H1 (cell line): ENCODE results near the gene PRDM15. TPM values are rescaled to one million over a fixed set of nuclear protein-coding genes. Genes with fewer than 3 reads are reported as not detected.
A peak's percentile ranks its signal among the peaks of the same experiment; 100 is the strongest.

Experiments
- CTCF ChIA-PET: fragments of 300-600 bp; sonication (Branson Sonifier 250); formaldehyde crosslinking; loops from one replicate; lab custom pipeline; 2021; ENCODE audit not compliant: partially characterized antibody; lab: Charles Lee
- POLR2A ChIA-PET: fragments of 300-600 bp; sonication (Branson Sonifier 250); formaldehyde crosslinking; loops from one replicate; lab custom pipeline; 2021; ENCODE audit warnings: inconsistent platforms; ENCODE audit not compliant: partially characterized antibody; lab: Charles Lee
- DNase-seq, 2 experiments: peaks; one replicate each; pipeline versions ENCODE4 v3.0.0 to v3.0.0-alpha.2; 2010 to 2022; ENCODE audit warnings: low spot score in 2 of 2, low read depth in 1 of 2, mixed read lengths in 1 of 2
- FAIRE-seq: peaks from 2 replicates; lab custom pipeline; 2011; peaks lifted over from hg19 to GRCh38; lab: Jason Lieb, UNC
- H2AFZ ChIP-seq: 2 replicates; pipeline ENCODE4 v1.8.1; 2012; ENCODE audit warnings: low read length, inconsistent platforms
- H2AK5ac ChIP-seq: 2 replicates; pipeline ENCODE4 v1.6.1; 2013; ENCODE audit warnings: low read depth, low read length
- H2BK120ac ChIP-seq: replicated peaks from 2 replicates; pipeline ENCODE3; 2013; ENCODE audit warnings: low read depth, low read length, inconsistent platforms
- H2BK12ac ChIP-seq: 2 replicates; pipeline ENCODE4 v1.6.1; 2013; ENCODE audit warnings: low read depth, low read length
- H2BK15ac ChIP-seq: 2 replicates; pipeline ENCODE4 v1.6.1; 2013; ENCODE audit warnings: low read length
- H2BK20ac ChIP-seq: 2 replicates; pipeline ENCODE4 v1.6.1; 2013; ENCODE audit warnings: low read length
- H2BK5ac ChIP-seq: 2 replicates; pipeline ENCODE4 v1.6.1; 2013; ENCODE audit warnings: low read depth, low read length
- H3K14ac ChIP-seq: 2 replicates; pipeline ENCODE4 v1.6.1; 2013; ENCODE audit warnings: inconsistent platforms; ENCODE audit not compliant: insufficient read length
- H3K18ac ChIP-seq: 2 replicates; pipeline ENCODE4 v1.6.1; 2013; ENCODE audit warnings: low read length; ENCODE audit errors: extremely low read depth
- H3K23ac ChIP-seq: 2 replicates; pipeline ENCODE4 v1.6.1; 2013; ENCODE audit warnings: inconsistent platforms; ENCODE audit not compliant: insufficient read length
- H3K23me2 ChIP-seq: 2 replicates; pipeline ENCODE4 v1.6.1; 2013; ENCODE audit warnings: low read depth, low read length
- H3K27ac ChIP-seq: 2 replicates; pipeline ENCODE4 v1.6.1; 2011; ENCODE audit warnings: low read depth, low read length, inconsistent platforms
- H3K27me3 ChIP-seq, 4 experiments: replicated peaks in 1 of 4; 1 replicate in 1 of 4; 2 replicates in 3 of 4; pipeline versions ENCODE4 v1.6.1 to v1.8.1; 2011 to 2013; ENCODE audit warnings: low read length in 3 of 4, mild to moderate bottlenecking in 3 of 4, inconsistent platforms in 2 of 4, mixed read lengths in 2 of 4, moderate library complexity in 1 of 4; ENCODE audit not compliant: control insufficient read depth in 3 of 4, insufficient read depth in 3 of 4; ENCODE audit errors: extremely low read depth in 1 of 4
- H3K36me3 ChIP-seq, 4 experiments: 2 replicates each; pipeline versions ENCODE4 v1.6.1 to v1.8.1; 2011 to 2013; ENCODE audit warnings: mild to moderate bottlenecking in 4 of 4, low read length in 3 of 4, moderate library complexity in 2 of 4, control low read depth in 1 of 4, inconsistent platforms in 1 of 4; ENCODE audit not compliant: insufficient read depth in 4 of 4, control insufficient read depth in 2 of 4
- H3K4ac ChIP-seq: replicated peaks from 2 replicates; pipeline ENCODE3; 2013; ENCODE audit warnings: low read length, low read depth, mixed read lengths, inconsistent platforms; ENCODE audit not compliant: insufficient read length
- H3K4me1 ChIP-seq, 4 experiments: replicated peaks in 1 of 4; 1 replicate in 1 of 4; 2 replicates in 3 of 4; pipeline versions ENCODE4 v1.6.1 to v1.8.1; 2011 to 2013; ENCODE audit warnings: low read length in 3 of 4, inconsistent platforms in 2 of 4, mixed read lengths in 1 of 4; ENCODE audit not compliant: insufficient read depth in 4 of 4, control insufficient read depth in 3 of 4
- H3K4me2 ChIP-seq, 2 experiments: 2 replicates each; pipeline versions ENCODE4 v1.6.1 to v1.8.1; 2011 to 2013; ENCODE audit warnings: low read depth in 2 of 2, low read length in 2 of 2, control low read depth in 1 of 2, inconsistent platforms in 1 of 2, mild to moderate bottlenecking in 1 of 2; ENCODE audit not compliant: insufficient read depth in 1 of 2
- H3K4me3 ChIP-seq, 4 experiments: fragments of 200-600, 300-600 bp in 1 of 4; sonication (generic), shearing (Covaris generic), sonication (Bioruptor Twin) in 1 of 4; 2 replicates each; pipeline versions ENCODE4 v1.5.1 to v1.8.1; 2011 to 2016; ENCODE audit warnings: low read length in 4 of 4, low read depth in 3 of 4, control low read depth in 2 of 4, inconsistent platforms in 2 of 4, mild to moderate bottlenecking in 2 of 4, mixed read lengths in 1 of 4, moderate library complexity in 1 of 4; ENCODE audit not compliant: insufficient read depth in 2 of 4; ENCODE audit errors: extremely low read depth in 1 of 4
- H3K56ac ChIP-seq: replicated peaks from 2 replicates; pipeline ENCODE3; 2013; ENCODE audit warnings: low read depth, mild to moderate bottlenecking, mixed read lengths, low read length, inconsistent platforms; ENCODE audit not compliant: insufficient read length
- H3K79me1 ChIP-seq: 2 replicates; pipeline ENCODE4 v1.6.1; 2013; ENCODE audit warnings: low read depth, low read length, control low read depth
- H3K79me2 ChIP-seq, 2 experiments: 2 replicates each; pipeline versions ENCODE4 v1.6.1 to v1.8.1; 2012 to 2013; ENCODE audit warnings: low read length in 2 of 2, mild to moderate bottlenecking in 2 of 2, inconsistent platforms in 1 of 2; ENCODE audit not compliant: insufficient read depth in 2 of 2, control insufficient read depth in 1 of 2
- H3K9ac ChIP-seq, 4 experiments: replicated peaks in 1 of 4; 1 replicate in 1 of 4; 2 replicates in 3 of 4; pipeline versions ENCODE4 v1.6.1 to v1.8.1; 2011 to 2013; ENCODE audit warnings: low read depth in 3 of 4, low read length in 3 of 4, control low read depth in 2 of 4, mild to moderate bottlenecking in 2 of 4, moderate library complexity in 2 of 4, inconsistent platforms in 1 of 4; ENCODE audit errors: extremely low read depth in 1 of 4
- H3K9me3 ChIP-seq, 2 experiments: 2 replicates each; pipeline versions ENCODE4 v1.6.1 to v1.8.1; 2012 to 2013; ENCODE audit warnings: mild to moderate bottlenecking in 2 of 2, moderate library complexity in 2 of 2, control low read depth in 1 of 2, inconsistent platforms in 1 of 2, low read depth in 1 of 2, low read length in 1 of 2, mixed read lengths in 1 of 2; ENCODE audit not compliant: insufficient read depth in 2 of 2
- H4K20me1 ChIP-seq, 2 experiments: replicated peaks in 1 of 2; 2 replicates each; pipeline versions ENCODE3 to v1.8.1; 2011 to 2013; ENCODE audit warnings: inconsistent platforms in 2 of 2, low read length in 2 of 2, mild to moderate bottlenecking in 1 of 2; ENCODE audit not compliant: insufficient read depth in 2 of 2, control insufficient read depth in 1 of 2
- H4K5ac ChIP-seq: 2 replicates; pipeline ENCODE4 v1.6.1; 2013; ENCODE audit warnings: low read length, low read depth, mixed read lengths, inconsistent platforms; ENCODE audit not compliant: insufficient read length
- H4K8ac ChIP-seq: 2 replicates; pipeline ENCODE4 v1.8.0; 2013; ENCODE audit warnings: mild to moderate bottlenecking, moderate library complexity, low read length, inconsistent platforms; ENCODE audit not compliant: insufficient read depth; ENCODE audit errors: extremely low read depth
- H4K91ac ChIP-seq: replicated peaks from 2 replicates; pipeline ENCODE3; 2013; ENCODE audit warnings: low read length, mixed read lengths, inconsistent platforms; ENCODE audit not compliant: insufficient read length
- CREB1 ChIP-seq: IDR thresholded peaks from 2 replicates; pipeline ENCODE4 v1.6.1; 2012; ENCODE audit warnings: inconsistent platforms
- HDAC2 ChIP-seq, 2 experiments: fragments of 300-600 bp in 1 of 2; sonication (generic) in 1 of 2; IDR thresholded peaks; 2 replicates each; pipeline ENCODE4 v1.6.1; 2011 to 2012; ENCODE audit warnings: low read depth in 2 of 2, low read length in 2 of 2, mild to moderate bottlenecking in 2 of 2, moderate library complexity in 2 of 2, borderline replicate concordance in 1 of 2, inconsistent platforms in 1 of 2
- HDAC6 ChIP-seq: IDR thresholded peaks from one replicate; pipeline ENCODE4 v1.7.1; 2012; ENCODE audit warnings: low read depth, mild to moderate bottlenecking, inconsistent platforms, low read length, moderate library complexity
- KDM4A ChIP-seq: IDR thresholded peaks from one replicate; pipeline ENCODE4 v1.7.1; 2012; ENCODE audit warnings: low read depth, mild to moderate bottlenecking, moderate library complexity, low read length, inconsistent platforms; ENCODE audit not compliant: severe bottlenecking
- KDM5A ChIP-seq: fragments of 200-600 bp; IDR thresholded peaks from 2 replicates; pipeline ENCODE4 v1.7.1; 2012; ENCODE audit warnings: mild to moderate bottlenecking, low read length, inconsistent platforms, mixed read lengths
- MAFK ChIP-seq: IDR thresholded peaks from 2 replicates; pipeline ENCODE4 v1.6.1; 2012; ENCODE audit warnings: low read depth, mild to moderate bottlenecking, improper control_type of control experiment, low read length
- NANOG ChIP-seq: IDR thresholded peaks from 2 replicates; pipeline ENCODE4 v1.6.1; 2011; ENCODE audit warnings: low read length, low read depth, mild to moderate bottlenecking, inconsistent platforms; ENCODE audit not compliant: insufficient read depth, poor library complexity, severe bottlenecking
- RNF2 ChIP-seq: fragments of 200-900, 300-1000 bp; sonication (generic); IDR thresholded peaks from 2 replicates; pipeline ENCODE4 v1.7.1; 2016; ENCODE audit warnings: borderline replicate concordance, low read depth, mild to moderate bottlenecking, antibody characterized with exemption, low read length; ENCODE audit not compliant: poor library complexity, severe bottlenecking; ENCODE audit errors: missing control alignments
- RXRA ChIP-seq: IDR thresholded peaks from 2 replicates; pipeline ENCODE4 v1.6.1; 2011; ENCODE audit warnings: low read depth, mild to moderate bottlenecking, low read length, moderate library complexity; ENCODE audit not compliant: insufficient read depth
- SIN3A ChIP-seq, 2 experiments: IDR thresholded peaks in 1 of 2; conservative IDR thresholded peaks in 1 of 2; 2 replicates each; pipeline ENCODE4 v1.6.1; 2011 to 2012; ENCODE audit warnings: low read length in 2 of 2, improper control_type of control experiment in 1 of 2, low read depth in 1 of 2, mild to moderate bottlenecking in 1 of 2
- WGBS, 2 experiments: shearing (Covaris generic) in 1 of 2; methylation state at CpG; one replicate each; pipeline versions ENCODE4 v1.1.6 to v1.1.7; 2013 to 2015; ENCODE audit warnings: low lambda C conversion rate in 2 of 2, mixed read lengths in 2 of 2, inconsistent platforms in 1 of 2, low coverage in 1 of 2, missing lambda C conversion rate in 1 of 2; ENCODE audit not compliant: insufficient replicate concordance in 2 of 2, insufficient coverage in 1 of 2, insufficient read length in 1 of 2; ENCODE audit errors: extremely low coverage in 1 of 2, missing lambda C conversion rate in 1 of 2; 5-methylcytosine and 5-hydroxymethylcytosine counted together
- polyA plus RNA-seq, 7 experiments: library from polyadenylated mRNA; depleted of rRNA in 3 of 7; stranded (reverse) in 5 of 7; unstranded in 2 of 7; fragments of >200 nt in 5 of 7; fragments of 200-250 nt in 2 of 7; gene quantifications; 1 replicate in 5 of 7; 2 replicates in 1 of 7; 4 replicates in 1 of 7; pipeline versions ENCODE4 v1.2.1 to v1.2.3, GENCODE V29; 2011 to 2013; ENCODE audit warnings: missing spikeins in 2 of 7, mixed read lengths in 2 of 7
- total RNA-seq: library from RNA; stranded (reverse); fragmentation: NEBNext Ultra II Directional; extraction: Animal tissue kit (Norgen Biotek cat#: 25700); gene quantifications from 2 replicates; pipeline ENCODE4 v1.2.1, GENCODE V29; 2021
- TF ChIP-seq, protein P1 (sequence below): IDR thresholded peaks from 2 replicates; pipeline ENCODE4 v1.6.1; 2011; ENCODE audit warnings: low read length, improper control_type of control experiment

PRDM15 gene
- total and polyA plus RNA-seq, 2 of the 8 experiments (the other 6 are each of a cell fraction or from before 2014, with no cell fraction given) = 9.7 to 10.5 TPM

DNA sequence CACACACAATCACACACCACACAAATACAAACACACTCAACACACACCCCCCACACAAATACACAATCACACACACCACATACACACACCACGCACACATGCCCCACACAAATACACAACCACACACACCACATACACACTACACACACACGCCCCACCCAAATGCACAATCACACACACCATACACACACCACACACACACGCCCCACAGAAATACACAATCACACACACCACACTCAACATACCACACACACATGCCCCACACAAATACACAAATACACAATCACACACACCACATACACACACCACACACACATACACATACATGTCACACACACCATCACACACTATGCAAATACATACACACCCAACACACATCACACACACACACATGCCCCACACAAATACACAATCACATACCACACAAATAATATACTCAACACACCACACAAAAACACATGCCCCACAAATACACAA, 50.2 kb downstream of the PRDM15 start:
- H3K4me3 ChIP-seq = no peak overlapping the region
- H3K23ac ChIP-seq = peak overlapping the region; percentile 59
- H3K79me2 ChIP-seq = no peaks in the 10 kb centered on the region; a peak in 1 of 4 replicates
- FAIRE-seq (no peak), DNase-seq (no peak)
- H4K20me1 ChIP-seq = peaks cover 2 to 28% of the 10 kb centered on the region in 2 experiments
- ChIA-PET POLR2A (no interaction called here), CTCF (interaction anchor here (1.0 kb wide), 1 partner anchor 40 kb away, joined by 3 read pairs; no protein-coding TSS in a partner anchor)
- H3K4me2 ChIP-seq = no peak overlapping the region
- no peak overlapping the region for H3K9ac ChIP-seq
- peaks cover 0 to 3% (median 1%) of the 10 kb centered on the region in 4 experiments; a peak in 4 of 8 replicates for H3K36me3 ChIP-seq
- no peak overlapping the region for H3K18ac ChIP-seq
- no peaks in the 10 kb centered on the region for H3K27me3 ChIP-seq
- no peak overlapping the region for H2AFZ ChIP-seq
- H3K23me2 ChIP-seq = peaks cover 19% of the 10 kb centered on the region; the same call in 1 of the 2 replicates
- no peak overlapping the region for H3K27ac ChIP-seq
- no peak overlapping the region; the same call in 1 of the 2 replicates for H2BK12ac ChIP-seq
- H2BK120ac ChIP-seq = no peak overlapping the region
- 38 to 100% methylated on average over 1 to 3 of the region's 3 CpGs for WGBS, 2 experiments
- H3K9me3 ChIP-seq = peaks cover 0 to 2% of the 10 kb centered on the region in 2 experiments; a peak in 1 of 4 replicates
- peak overlapping the region; percentile 44; the same call in 1 of the 2 replicates for H2BK5ac ChIP-seq
- no peaks in the 10 kb centered on the region for H3K4me1 ChIP-seq
- peaks cover 10% of the 10 kb centered on the region; the same call in 1 of the 2 replicates for H3K79me1 ChIP-seq
- no peak overlapping the region for H2BK20ac ChIP-seq
- no peak overlapping the region for H3K4ac ChIP-seq
- H2AK5ac ChIP-seq = peak overlapping the region; percentile 86
- H4K91ac ChIP-seq = no peak overlapping the region
- no peak overlapping the region for H4K8ac ChIP-seq
- H4K5ac ChIP-seq = no peak overlapping the region
- no peak overlapping the region for H3K14ac ChIP-seq
- no peak overlapping the region; the same call in 1 of the 2 replicates for H2BK15ac ChIP-seq
- H3K56ac ChIP-seq = peak overlapping the region; percentile 99
- TF ChIP-seq RNF2 = no peak
- TF ChIP-seq, protein P1, sequence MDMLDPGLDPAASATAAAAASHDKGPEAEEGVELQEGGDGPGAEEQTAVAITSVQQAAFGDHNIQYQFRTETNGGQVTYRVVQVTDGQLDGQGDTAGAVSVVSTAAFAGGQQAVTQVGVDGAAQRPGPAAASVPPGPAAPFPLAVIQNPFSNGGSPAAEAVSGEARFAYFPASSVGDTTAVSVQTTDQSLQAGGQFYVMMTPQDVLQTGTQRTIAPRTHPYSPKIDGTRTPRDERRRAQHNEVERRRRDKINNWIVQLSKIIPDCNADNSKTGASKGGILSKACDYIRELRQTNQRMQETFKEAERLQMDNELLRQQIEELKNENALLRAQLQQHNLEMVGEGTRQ = no peak
- TF ChIP-seq SIN3A (conservative IDR thresholded peaks at IDR 0.05 in 1 of 2, IDR thresholded peaks at IDR 0.05 in 1 of 2; ENCODE audit: low read depth in 1 of 2, low read length in 2 of 2) = no peak
- TF ChIP-seq CREB1 = no peak
- no peak for TF ChIP-seq RXRA
- no peak for TF ChIP-seq HDAC2 (IDR thresholded peaks at IDR 0.05; ENCODE audit: borderline replicate concordance in 1 of 2, low read depth in 2 of 2, low read length in 2 of 2)
- TF ChIP-seq MAFK = no peak
- no peak for TF ChIP-seq KDM5A
- no peak for TF ChIP-seq NANOG
- no peak for TF ChIP-seq KDM4A
- no peak for TF ChIP-seq HDAC6
